ENCODE results near the gene EZH1.

The EZH1 gene

DNA sequence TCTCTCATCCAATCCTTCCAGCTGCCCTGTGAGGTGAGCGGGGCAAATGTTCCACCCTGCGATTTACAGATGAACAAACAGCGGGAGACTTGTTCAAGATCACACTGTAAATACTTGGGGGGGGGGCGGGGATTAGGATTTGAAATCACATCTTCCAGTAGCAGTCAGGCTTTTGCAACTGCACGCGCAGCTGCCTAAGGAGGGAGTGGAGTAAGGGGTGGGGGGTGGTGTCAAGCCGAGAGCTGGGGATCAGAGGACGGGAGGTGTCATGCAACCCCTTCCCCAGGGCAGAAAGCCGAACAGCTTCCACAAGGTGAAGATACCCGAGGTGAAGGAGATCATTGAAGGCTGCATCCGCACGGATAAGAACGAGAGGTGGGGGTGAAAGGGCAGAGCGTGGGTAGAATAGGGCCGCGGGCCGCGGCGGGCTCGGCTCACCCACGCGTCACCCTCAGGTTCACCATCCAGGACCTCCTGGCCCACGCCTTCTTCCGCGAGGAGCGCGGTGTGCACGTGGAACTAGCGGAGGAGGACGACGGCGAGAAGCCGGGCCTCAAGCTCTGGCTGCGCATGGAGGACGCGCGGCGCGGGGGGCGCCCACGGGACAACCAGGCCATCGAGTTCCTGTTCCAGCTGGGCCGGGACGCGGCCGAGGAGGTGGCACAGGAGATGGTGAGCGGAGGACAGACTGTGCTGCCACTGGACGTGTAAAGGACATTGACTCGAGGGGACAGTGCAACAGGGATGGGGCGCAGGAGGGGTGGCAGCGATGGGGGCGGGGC is 40.2 kb upstream of the EZH1 start:
- Histone ChIP-seq H3K4me2 (no peak overlapping the region), H3K9ac (no peak overlapping the region), H3K27ac (no peak overlapping the region), H3K4me1 (ENCODE audit: low read depth, poor library complexity, severe bottlenecking) (no peaks in the 10 kb centered on the region), H4K20me1 (ENCODE audit: insufficient read depth) (no peaks in the 10 kb centered on the region), H3K36me3 (ENCODE audit: insufficient read depth) (no peaks in the 10 kb centered on the region), H2AFZ (ENCODE audit: low read depth) (no peak overlapping the region), H3K4me3 (IDR thresholded peaks at IDR 0.05; ENCODE audit: insufficient read depth, low read depth, low read length) (no peak overlapping the region), H3K27me3 (ENCODE audit: insufficient read depth, low read depth) (peaks cover 51% of the 10 kb centered on the region), H3K79me2 (ENCODE audit: insufficient read depth, low read depth) (no peaks in the 10 kb centered on the region)
- TF ChIP-seq, protein P1, sequence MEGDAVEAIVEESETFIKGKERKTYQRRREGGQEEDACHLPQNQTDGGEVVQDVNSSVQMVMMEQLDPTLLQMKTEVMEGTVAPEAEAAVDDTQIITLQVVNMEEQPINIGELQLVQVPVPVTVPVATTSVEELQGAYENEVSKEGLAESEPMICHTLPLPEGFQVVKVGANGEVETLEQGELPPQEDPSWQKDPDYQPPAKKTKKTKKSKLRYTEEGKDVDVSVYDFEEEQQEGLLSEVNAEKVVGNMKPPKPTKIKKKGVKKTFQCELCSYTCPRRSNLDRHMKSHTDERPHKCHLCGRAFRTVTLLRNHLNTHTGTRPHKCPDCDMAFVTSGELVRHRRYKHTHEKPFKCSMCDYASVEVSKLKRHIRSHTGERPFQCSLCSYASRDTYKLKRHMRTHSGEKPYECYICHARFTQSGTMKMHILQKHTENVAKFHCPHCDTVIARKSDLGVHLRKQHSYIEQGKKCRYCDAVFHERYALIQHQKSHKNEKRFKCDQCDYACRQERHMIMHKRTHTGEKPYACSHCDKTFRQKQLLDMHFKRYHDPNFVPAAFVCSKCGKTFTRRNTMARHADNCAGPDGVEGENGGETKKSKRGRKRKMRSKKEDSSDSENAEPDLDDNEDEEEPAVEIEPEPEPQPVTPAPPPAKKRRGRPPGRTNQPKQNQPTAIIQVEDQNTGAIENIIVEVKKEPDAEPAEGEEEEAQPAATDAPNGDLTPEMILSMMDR (conservative IDR thresholded peaks at IDR 0.05; ENCODE audit: low read depth, low read length), result no peak

DNA sequence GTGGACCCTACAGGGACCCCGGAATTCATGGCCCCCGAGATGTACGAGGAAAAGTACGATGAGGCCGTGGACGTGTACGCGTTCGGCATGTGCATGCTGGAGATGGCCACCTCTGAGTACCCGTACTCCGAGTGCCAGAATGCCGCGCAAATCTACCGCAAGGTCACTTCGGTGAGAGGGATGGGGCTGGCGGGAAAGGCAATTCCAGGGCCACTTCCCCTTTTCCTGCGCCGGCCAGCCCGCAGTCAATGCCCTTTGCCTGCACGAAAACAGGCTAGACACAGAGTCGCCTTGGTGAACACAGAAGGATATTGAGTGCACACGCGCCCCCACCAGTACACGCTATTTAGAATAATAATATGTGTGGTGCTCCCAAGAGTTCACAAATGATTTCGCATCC is 39.6 kb upstream of the EZH1 start:
- Histone ChIP-seq H4K20me1 (ENCODE audit: insufficient read depth) (no peaks in the 10 kb centered on the region), H2AFZ (ENCODE audit: low read depth) (no peak overlapping the region), H3K79me2 (ENCODE audit: insufficient read depth, low read depth) (no peaks in the 10 kb centered on the region), H3K9ac (no peak overlapping the region), H3K27ac (no peak overlapping the region), H3K4me3 (IDR thresholded peaks at IDR 0.05; ENCODE audit: insufficient read depth, low read depth, low read length) (no peak overlapping the region), H3K4me2 (no peak overlapping the region), H3K27me3 (ENCODE audit: insufficient read depth, low read depth) (peaks cover 51% of the 10 kb centered on the region), H3K4me1 (ENCODE audit: low read depth, poor library complexity, severe bottlenecking) (no peaks in the 10 kb centered on the region), H3K36me3 (ENCODE audit: insufficient read depth) (no peaks in the 10 kb centered on the region)
- TF ChIP-seq, protein P1 (conservative IDR thresholded peaks at IDR 0.05; ENCODE audit: low read depth, low read length), result no peak

DNA sequence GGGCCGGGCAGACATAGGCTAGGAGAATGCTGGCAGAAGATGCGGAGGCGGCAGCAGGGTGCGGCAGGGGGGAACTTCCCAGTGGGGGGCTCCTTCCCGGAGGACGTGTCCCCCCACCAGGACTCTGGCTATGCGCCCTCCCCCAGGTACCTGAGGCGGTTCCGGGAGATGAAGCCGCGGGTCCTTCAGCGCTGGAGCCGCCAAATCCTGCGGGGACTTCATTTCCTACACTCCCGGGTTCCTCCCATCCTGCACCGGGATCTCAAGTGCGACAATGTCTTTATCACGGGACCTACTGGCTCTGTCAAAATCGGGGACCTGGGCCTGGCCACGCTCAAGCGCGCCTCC is 38.9 kb upstream of the EZH1 start:
- no peak overlapping the region for H2AFZ ChIP-seq (ENCODE audit: low read depth)
- H3K36me3 ChIP-seq (ENCODE audit: insufficient read depth), result no peaks in the 10 kb centered on the region
- peaks cover 51% of the 10 kb centered on the region for H3K27me3 ChIP-seq (ENCODE audit: insufficient read depth, low read depth)
- no peak overlapping the region for H3K9ac ChIP-seq
- H3K4me2 ChIP-seq, result no peak overlapping the region
- no peak overlapping the region for H3K27ac ChIP-seq
- H3K79me2 ChIP-seq (ENCODE audit: insufficient read depth, low read depth), result no peaks in the 10 kb centered on the region
- TF ChIP-seq, protein P1 (conservative IDR thresholded peaks at IDR 0.05; ENCODE audit: low read depth, low read length), result no peak
- no peaks in the 10 kb centered on the region for H3K4me1 ChIP-seq (ENCODE audit: low read depth, poor library complexity, severe bottlenecking)
- H4K20me1 ChIP-seq (ENCODE audit: insufficient read depth), result no peaks in the 10 kb centered on the region
- H3K4me3 ChIP-seq (IDR thresholded peaks at IDR 0.05; ENCODE audit: insufficient read depth, low read depth, low read length), result no peak overlapping the region

DNA sequence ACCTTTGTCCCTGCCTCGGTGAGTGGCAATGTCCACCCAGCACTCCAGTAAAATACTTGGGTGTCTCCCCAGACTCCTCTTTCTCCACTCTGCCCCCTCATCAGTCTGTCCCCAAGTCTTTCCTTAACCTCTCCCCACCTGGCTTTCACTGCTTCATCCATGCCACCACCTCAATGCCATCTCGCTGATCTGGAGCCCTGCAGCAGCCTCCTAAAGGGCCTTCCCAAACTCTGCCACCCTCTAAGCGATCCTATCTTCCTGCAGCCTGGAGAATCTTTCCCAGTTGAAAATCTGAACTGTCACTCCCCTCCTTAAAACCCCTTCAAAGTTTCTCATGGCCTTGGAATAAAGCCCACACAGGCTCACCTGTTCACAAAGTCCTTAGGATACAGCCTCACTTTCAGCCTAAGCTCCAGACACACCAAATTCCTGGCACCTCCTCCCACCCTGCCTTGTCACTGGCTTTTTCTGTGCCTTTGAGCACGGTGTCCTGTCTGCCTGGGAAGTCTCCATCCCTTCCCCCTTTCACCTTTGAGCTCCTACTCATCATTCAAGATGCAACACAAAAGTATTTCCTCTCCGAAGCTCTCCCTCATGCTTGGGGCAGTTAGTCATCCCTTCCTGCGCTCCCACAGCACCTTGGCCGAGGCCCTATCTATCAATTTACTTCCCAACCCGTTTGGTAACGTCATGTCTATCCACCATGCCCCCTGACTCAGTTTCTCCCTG is 38.4 kb upstream of the EZH1 start:
- Histone ChIP-seq H3K27ac (no peak overlapping the region), H3K36me3 (ENCODE audit: insufficient read depth) (no peaks in the 10 kb centered on the region), H3K9ac (no peak overlapping the region), H3K27me3 (ENCODE audit: insufficient read depth, low read depth) (peaks cover 51% of the 10 kb centered on the region), H2AFZ (ENCODE audit: low read depth) (no peak overlapping the region), H3K79me2 (ENCODE audit: insufficient read depth, low read depth) (no peaks in the 10 kb centered on the region), H3K4me1 (ENCODE audit: low read depth, poor library complexity, severe bottlenecking) (no peaks in the 10 kb centered on the region), H3K4me3 (IDR thresholded peaks at IDR 0.05; ENCODE audit: insufficient read depth, low read depth, low read length) (no peak overlapping the region), H3K4me2 (no peak overlapping the region), H4K20me1 (ENCODE audit: insufficient read depth) (no peaks in the 10 kb centered on the region)
- TF ChIP-seq, protein P1 (conservative IDR thresholded peaks at IDR 0.05; ENCODE audit: low read depth, low read length), result no peak
